ENCODE data around the gene KLK8. TPM values are rescaled to one million over a fixed set of nuclear protein-coding genes. Genes with fewer than 3 reads are reported as not detected.

Gene KLK8
- polyA plus RNA-seq, 2 of the 4 experiments (the other 2 are of a cell fraction) = not detected

GRCh38 chr19:51009061-51009891 is 7.9 kb upstream of the KLK8 start:
- DNase-seq (ENCODE audit: low read depth in 1 of 2, low spot score in 1 of 2) (no peak), ATAC-seq (0 out of 6 replicates have a peak, but pooled peaks of 1 of the 2 experiments have one; percentile 6), FAIRE-seq (no peak)
- 24% methylated on average over 10 of the region's 19 CpGs for WGBS (ENCODE audit: missing lambda C conversion rate)
- ChIA-PET CTCF (interaction anchor here (1.4 to 4.3 kb wide), 2 partner anchors 12 to 30 kb away, joined by 4 to 16 read pairs; no protein-coding TSS in a partner anchor), POLR2A (interaction anchor here (0.7 kb wide), 1 partner anchor 137 kb away, joined by 3 read pairs; no protein-coding TSS in a partner anchor)
- no peaks in the 10 kb centered on the region for H3K4me1 ChIP-seq
- H3K4me3 ChIP-seq = no peak overlapping the region
- H3K9me3 ChIP-seq = no peaks in the 10 kb centered on the region
- TF ChIP-seq REST (IDR thresholded peaks at IDR 0.05) (no peak), HEYL (CRISPR knock-in tag; IDR thresholded peaks at IDR 0.05) (no peak), POLR2A (IDR thresholded peaks at IDR 0.05; ENCODE audit: low read length) (no peak), BHLHE40 (IDR thresholded peaks at IDR 0.05; ENCODE audit: low read depth, low read length) (no peak), HOXB5 (CRISPR knock-in tag; IDR thresholded peaks at IDR 0.05) (no peak), ELK1 (IDR thresholded peaks at IDR 0.05; ENCODE audit: low read depth, low read length) (no peak), ZC3H11A (IDR thresholded peaks at IDR 0.05) (no peak), POLR2AphosphoS2 (conservative IDR thresholded peaks at IDR 0.05; ENCODE audit: low read length) (no peak), CBX2 (IDR thresholded peaks at IDR 0.05; ENCODE audit: borderline replicate concordance, low read depth) (no peak), CEBPB (IDR thresholded peaks at IDR 0.05) (no peak), CBX8 (IDR thresholded peaks at IDR 0.05) (no peak), FOSB (CRISPR knock-in tag; IDR thresholded peaks at IDR 0.05) (no peak), RAD21 (conservative IDR thresholded peaks at IDR 0.05 in 1 of 2, IDR thresholded peaks at IDR 0.05 in 1 of 2) (no peak), EHMT2 (IDR thresholded peaks at IDR 0.05; ENCODE audit: low read depth) (no peak), PHF8 (IDR thresholded peaks at IDR 0.05; ENCODE audit: borderline replicate concordance, low read depth) (no peak), FOXS1 (CRISPR knock-in tag; IDR thresholded peaks at IDR 0.05) (no peak), KDM1A (IDR thresholded peaks at IDR 0.05; ENCODE audit: low read depth) (no peak)
- TF ChIP-seq, protein P1, sequence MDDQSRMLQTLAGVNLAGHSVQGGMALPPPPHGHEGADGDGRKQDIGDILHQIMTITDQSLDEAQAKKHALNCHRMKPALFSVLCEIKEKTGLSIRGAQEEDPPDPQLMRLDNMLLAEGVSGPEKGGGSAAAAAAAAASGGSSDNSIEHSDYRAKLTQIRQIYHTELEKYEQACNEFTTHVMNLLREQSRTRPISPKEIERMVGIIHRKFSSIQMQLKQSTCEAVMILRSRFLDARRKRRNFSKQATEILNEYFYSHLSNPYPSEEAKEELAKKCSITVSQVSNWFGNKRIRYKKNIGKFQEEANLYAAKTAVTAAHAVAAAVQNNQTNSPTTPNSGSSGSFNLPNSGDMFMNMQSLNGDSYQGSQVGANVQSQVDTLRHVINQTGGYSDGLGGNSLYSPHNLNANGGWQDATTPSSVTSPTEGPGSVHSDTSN (IDR thresholded peaks at IDR 0.05) = no peak
- H3K27ac ChIP-seq = no peak overlapping the region
- H3K4me2 ChIP-seq = no peak overlapping the region

- POLR2A ChIA-PET = no interaction called here
- FAIRE-seq (peak; percentile 54), ATAC-seq (no peak), DNase-seq (ENCODE audit: low read depth in 1 of 2, low spot score in 1 of 2) (no peak)
- CTCF ChIA-PET = no interaction called here
- WGBS (ENCODE audit: missing lambda C conversion rate) = 33% methylated on average over 3 of the region's 3 CpGs
- Histone ChIP-seq H3K9me3 (no peaks in the 10 kb centered on the region), H3K27ac (no peak overlapping the region), H3K4me2 (no peak overlapping the region), H3K4me1 (no peaks in the 10 kb centered on the region; the same call in 2 of the 3 replicates), H3K4me3 (no peak overlapping the region)
- no peak for TF ChIP-seq JUNB (IDR thresholded peaks at IDR 0.05)
- TF ChIP-seq CHD2 (IDR thresholded peaks at IDR 0.05; ENCODE audit: low read length, partially characterized antibody) = no peak
- TF ChIP-seq MAZ (IDR thresholded peaks at IDR 0.05; ENCODE audit: borderline replicate concordance, low read depth, low read length) = no peak
- no peak for TF ChIP-seq TP53 (CRISPR knock-in tag; IDR thresholded peaks at IDR 0.05)
- TF ChIP-seq HDAC2 (IDR thresholded peaks at IDR 0.05) = no peak
- no peak for TF ChIP-seq FOSL2 (IDR thresholded peaks at IDR 0.05)
- no peak for TF ChIP-seq FOSL2 (CRISPR knock-in tag; IDR thresholded peaks at IDR 0.05)
- no peak for TF ChIP-seq ZFP36 (IDR thresholded peaks at IDR 0.05; ENCODE audit: borderline replicate concordance, partially characterized antibody)
- TF ChIP-seq ZNF302 (CRISPR knock-in tag; IDR thresholded peaks at IDR 0.05) = no peak
Observed at GRCh38 chr19:51007488-51007887, 6.1 kb upstream of the KLK8 start.
